RWPE2 (cell line): Measurements from ENCODE around the gene LRRC26.

Source experiments
- ATAC-seq: fragments of 200-7000 bp; cut with Tn5 transposase; 3 replicates; pipeline ENCODE4 v1.9.1; 2021; ENCODE audit warnings: low read depth
- DNase-seq: peaks from one replicate; pipeline ENCODE4 v3.0.0-alpha.2; 2020; ENCODE audit warnings: low spot score
- H3K27ac ChIP-seq: fragments of 450-650 bp; 2 replicates; pipeline ENCODE4 v1.5.1; 2017; ENCODE audit warnings: mild to moderate bottlenecking; ENCODE audit not compliant: poor library complexity, severe bottlenecking
- H3K27me3 ChIP-seq: fragments of 250-450 bp; sonication (Bioruptor Pico); 2 replicates; pipeline ENCODE4 v1.5.1; 2021; ENCODE audit warnings: mild to moderate bottlenecking, moderate library complexity; ENCODE audit not compliant: insufficient read depth, poor library complexity, severe bottlenecking
- H3K36me3 ChIP-seq: fragments of 250-450 bp; sonication (Bioruptor Pico); 2 replicates; pipeline ENCODE4 v1.5.1; 2020; ENCODE audit warnings: low read depth, mild to moderate bottlenecking, moderate library complexity
- H3K4me1 ChIP-seq: fragments of 250-450 bp; sonication (Bioruptor Pico); 2 replicates; pipeline ENCODE4 v1.5.1; 2021; ENCODE audit warnings: mild to moderate bottlenecking, moderate library complexity; ENCODE audit not compliant: insufficient read depth, poor library complexity, severe bottlenecking
- H3K4me3 ChIP-seq: fragments of 250-450 bp; sonication (Bioruptor Pico); 2 replicates; pipeline ENCODE4 v1.5.1; 2021; ENCODE audit warnings: mild to moderate bottlenecking, moderate library complexity; ENCODE audit not compliant: severe bottlenecking
- H3K9me3 ChIP-seq: fragments of 250-450 bp; sonication (Bioruptor Pico); 2 replicates; pipeline ENCODE4 v1.5.1; 2021; ENCODE audit warnings: mild to moderate bottlenecking, moderate library complexity; ENCODE audit not compliant: severe bottlenecking
- TF ChIP-seq, protein P1 (sequence below): fragments of 450-650 bp; IDR thresholded peaks from one replicate; pipeline ENCODE4 v1.5.1; 2017; ENCODE audit warnings: mild to moderate bottlenecking, moderate library complexity; ENCODE audit not compliant: poor library complexity, severe bottlenecking

LRRC26 gene

DNA sequence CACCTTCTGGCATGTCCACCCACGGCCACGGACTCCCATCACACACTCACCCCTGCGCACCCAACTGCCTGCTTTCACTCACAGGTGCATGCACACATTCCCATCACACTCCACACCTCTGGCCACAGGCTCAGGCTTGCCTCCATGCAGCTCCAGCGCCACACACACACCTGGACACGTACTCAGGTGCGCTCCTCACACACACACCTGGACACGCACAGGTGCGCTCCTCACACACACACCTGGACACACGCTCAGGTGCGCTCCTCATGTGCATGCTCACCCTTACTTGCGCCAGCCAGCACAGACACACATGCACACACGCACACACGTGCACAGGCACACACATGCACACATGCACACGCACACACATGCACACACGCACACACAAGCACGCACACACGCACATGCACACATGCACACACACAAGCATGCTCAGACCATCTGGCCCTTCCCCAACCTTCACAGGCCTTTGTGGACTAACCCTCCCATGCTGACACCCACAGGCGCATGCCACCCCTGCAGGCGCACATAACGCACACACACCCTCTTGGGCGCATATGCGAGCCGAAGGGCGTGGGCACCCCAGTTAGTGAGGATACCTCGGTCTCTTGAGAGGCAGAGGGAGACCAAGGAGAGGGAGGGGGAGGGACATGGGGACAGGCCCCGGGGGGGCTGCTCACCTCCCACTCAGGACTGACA, 22.6 kb downstream of the LRRC26 start:
- ATAC-seq (no peak), DNase-seq (no peak)
- no peak overlapping the region for H3K27ac ChIP-seq
- H3K4me3 ChIP-seq, result no peak overlapping the region
- H3K27me3 ChIP-seq, result peaks cover 10% of the 10 kb centered on the region
- H3K36me3 ChIP-seq, result no peaks in the 10 kb centered on the region
- no peaks in the 10 kb centered on the region for H3K9me3 ChIP-seq
- TF ChIP-seq, protein P1, sequence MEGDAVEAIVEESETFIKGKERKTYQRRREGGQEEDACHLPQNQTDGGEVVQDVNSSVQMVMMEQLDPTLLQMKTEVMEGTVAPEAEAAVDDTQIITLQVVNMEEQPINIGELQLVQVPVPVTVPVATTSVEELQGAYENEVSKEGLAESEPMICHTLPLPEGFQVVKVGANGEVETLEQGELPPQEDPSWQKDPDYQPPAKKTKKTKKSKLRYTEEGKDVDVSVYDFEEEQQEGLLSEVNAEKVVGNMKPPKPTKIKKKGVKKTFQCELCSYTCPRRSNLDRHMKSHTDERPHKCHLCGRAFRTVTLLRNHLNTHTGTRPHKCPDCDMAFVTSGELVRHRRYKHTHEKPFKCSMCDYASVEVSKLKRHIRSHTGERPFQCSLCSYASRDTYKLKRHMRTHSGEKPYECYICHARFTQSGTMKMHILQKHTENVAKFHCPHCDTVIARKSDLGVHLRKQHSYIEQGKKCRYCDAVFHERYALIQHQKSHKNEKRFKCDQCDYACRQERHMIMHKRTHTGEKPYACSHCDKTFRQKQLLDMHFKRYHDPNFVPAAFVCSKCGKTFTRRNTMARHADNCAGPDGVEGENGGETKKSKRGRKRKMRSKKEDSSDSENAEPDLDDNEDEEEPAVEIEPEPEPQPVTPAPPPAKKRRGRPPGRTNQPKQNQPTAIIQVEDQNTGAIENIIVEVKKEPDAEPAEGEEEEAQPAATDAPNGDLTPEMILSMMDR, result no peak
- no peaks in the 10 kb centered on the region for H3K4me1 ChIP-seq

DNA sequence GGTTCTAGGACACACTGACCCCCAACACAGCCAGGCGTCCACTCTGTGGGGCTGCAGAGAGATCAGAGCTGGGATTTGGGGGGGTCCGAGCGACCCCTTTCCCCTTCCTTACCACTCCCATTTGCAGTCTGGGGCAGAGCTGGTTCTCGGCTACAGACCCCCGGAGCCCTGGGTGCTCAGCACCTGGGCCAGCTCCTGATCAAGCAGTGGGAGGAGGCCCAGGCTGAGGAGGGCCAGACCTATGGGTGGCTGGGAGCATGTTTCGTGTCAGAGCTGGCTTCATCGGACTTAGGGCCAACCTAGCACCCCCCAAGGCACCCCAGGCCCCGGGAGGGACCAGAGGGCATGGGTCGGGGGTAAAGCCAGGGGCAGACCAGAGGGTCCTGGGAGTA, 23.3 kb downstream of the LRRC26 start:
- TF ChIP-seq, protein P1, result no peak
- no peak overlapping the region for H3K4me3 ChIP-seq
- no peak overlapping the region for H3K27ac ChIP-seq
- DNase-seq, result no peak
- H3K27me3 ChIP-seq, result peaks cover 10% of the 10 kb centered on the region
- H3K36me3 ChIP-seq, result no peaks in the 10 kb centered on the region
- H3K4me1 ChIP-seq, result no peaks in the 10 kb centered on the region
- ATAC-seq, result no peak
- H3K9me3 ChIP-seq, result no peaks in the 10 kb centered on the region

DNA sequence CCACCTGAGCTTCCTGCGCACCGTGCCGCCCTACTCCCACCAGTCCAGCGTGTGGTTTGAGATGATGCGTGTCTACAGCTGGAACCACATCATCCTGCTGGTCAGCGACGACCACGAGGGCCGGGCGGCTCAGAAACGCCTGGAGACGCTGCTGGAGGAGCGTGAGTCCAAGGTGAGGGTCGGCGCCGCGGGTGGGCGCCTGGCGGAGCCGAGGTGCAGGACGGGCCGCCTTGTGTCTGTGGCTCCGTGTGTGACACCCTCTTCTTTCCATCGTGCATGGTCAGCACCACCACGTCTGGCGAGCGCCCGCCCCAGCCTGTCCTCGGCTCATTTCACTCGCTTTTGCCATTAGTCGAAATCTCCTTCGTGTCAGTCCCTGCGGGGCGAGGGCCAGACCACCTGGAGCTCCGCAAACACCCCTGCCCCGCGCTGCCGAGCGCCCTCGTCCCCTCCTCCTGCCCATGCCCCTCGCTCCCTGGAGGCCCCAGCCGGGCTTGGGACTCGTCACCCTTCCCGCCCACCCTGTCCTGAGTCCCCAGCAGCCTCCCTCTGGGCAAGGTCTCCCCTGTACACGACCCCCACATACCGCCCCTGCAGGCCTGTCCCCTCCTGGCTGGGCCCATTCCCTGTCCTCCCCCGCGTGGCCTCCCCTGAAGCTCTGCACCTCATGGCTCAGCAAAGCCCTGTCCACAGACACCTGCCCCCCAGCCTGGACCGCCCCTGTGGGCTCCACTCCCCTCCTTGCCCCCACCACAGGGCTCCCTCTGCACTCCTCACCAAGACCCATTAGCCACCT, 23.9 kb downstream of the LRRC26 start:
- peaks cover 16% of the 10 kb centered on the region for H3K27me3 ChIP-seq
- TF ChIP-seq, protein P1, result no peak
- H3K27ac ChIP-seq, result no peak overlapping the region
- H3K36me3 ChIP-seq, result no peaks in the 10 kb centered on the region
- H3K4me3 ChIP-seq, result no peak overlapping the region
- H3K9me3 ChIP-seq, result no peaks in the 10 kb centered on the region
- DNase-seq, result peak; percentile 57
- no peaks in the 10 kb centered on the region for H3K4me1 ChIP-seq
- ATAC-seq, result 0 out of 3 replicates have a peak, but pooled peaks have one; percentile 5

DNA sequence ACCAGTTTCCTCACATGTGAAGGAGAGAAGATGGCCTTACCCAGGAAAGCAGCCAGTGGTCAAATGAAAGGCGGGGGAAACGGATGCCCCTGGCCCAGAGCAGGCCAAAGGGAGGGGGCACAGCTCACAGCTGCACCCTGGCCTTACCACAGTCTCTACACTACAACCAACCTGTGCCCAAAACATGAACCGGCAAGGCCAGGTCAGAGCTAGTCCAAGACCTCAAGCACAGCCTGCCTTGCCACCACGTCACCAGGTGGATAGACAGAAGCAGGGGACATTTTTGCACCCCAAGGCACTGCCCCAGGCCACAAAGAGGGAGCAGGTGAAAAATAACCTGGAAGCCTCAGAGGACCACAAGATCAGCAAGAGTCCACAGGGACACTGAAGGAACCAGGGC, 26.4 kb downstream of the LRRC26 start:
- TF ChIP-seq, protein P1, result no peak
- H3K27ac ChIP-seq, result no peak overlapping the region
- H3K9me3 ChIP-seq, result no peaks in the 10 kb centered on the region
- no peak overlapping the region for H3K4me3 ChIP-seq
- no peaks in the 10 kb centered on the region for H3K36me3 ChIP-seq
- no peaks in the 10 kb centered on the region for H3K4me1 ChIP-seq
- DNase-seq (no peak), ATAC-seq (no peak)
- H3K27me3 ChIP-seq, result peaks cover 38% of the 10 kb centered on the region
